ENCODE measurements around the gene POLRMT. TPM values are rescaled to one million over a fixed set of nuclear protein-coding genes. Genes with fewer than 3 reads are reported as not detected.

Gene POLRMT
- total RNA-seq, 4 donors from 2014 or later, result 22.1 to 39.5 (median 28.1) TPM

GRCh38 chr19:679418-680286 is 46.3 kb upstream of the POLRMT start:
- TF ChIP-seq POLR2A (IDR thresholded peaks at IDR 0.05) (no peak), EP300 (IDR thresholded peaks at IDR 0.05) (peak; percentile 40), POLR2AphosphoS5 (IDR thresholded peaks at IDR 0.05) (peak; percentile 78)
- TF ChIP-seq, protein P1, sequence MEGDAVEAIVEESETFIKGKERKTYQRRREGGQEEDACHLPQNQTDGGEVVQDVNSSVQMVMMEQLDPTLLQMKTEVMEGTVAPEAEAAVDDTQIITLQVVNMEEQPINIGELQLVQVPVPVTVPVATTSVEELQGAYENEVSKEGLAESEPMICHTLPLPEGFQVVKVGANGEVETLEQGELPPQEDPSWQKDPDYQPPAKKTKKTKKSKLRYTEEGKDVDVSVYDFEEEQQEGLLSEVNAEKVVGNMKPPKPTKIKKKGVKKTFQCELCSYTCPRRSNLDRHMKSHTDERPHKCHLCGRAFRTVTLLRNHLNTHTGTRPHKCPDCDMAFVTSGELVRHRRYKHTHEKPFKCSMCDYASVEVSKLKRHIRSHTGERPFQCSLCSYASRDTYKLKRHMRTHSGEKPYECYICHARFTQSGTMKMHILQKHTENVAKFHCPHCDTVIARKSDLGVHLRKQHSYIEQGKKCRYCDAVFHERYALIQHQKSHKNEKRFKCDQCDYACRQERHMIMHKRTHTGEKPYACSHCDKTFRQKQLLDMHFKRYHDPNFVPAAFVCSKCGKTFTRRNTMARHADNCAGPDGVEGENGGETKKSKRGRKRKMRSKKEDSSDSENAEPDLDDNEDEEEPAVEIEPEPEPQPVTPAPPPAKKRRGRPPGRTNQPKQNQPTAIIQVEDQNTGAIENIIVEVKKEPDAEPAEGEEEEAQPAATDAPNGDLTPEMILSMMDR (IDR thresholded peaks at IDR 0.05), result no peak
- no peaks in the 10 kb centered on the region for H3K9me3 ChIP-seq
- H3K4me1 ChIP-seq, result peaks cover 0 to 65% (median 27%) of the 10 kb centered on the region in 3 donors
- peaks cover 0 to 9% of the 10 kb centered on the region in 2 donors for H3K36me3 ChIP-seq
- peak; percentile 37 for ATAC-seq
- peaks cover 25% of the 10 kb centered on the region for H3K27me3 ChIP-seq
- H3K4me3 ChIP-seq, result peak overlapping the region; percentile 45 to 89
- H3K27ac ChIP-seq, result peak overlapping the region; percentile 40 to 99 (median 98)
- no CpG with 5 or more reads among the region's 69 CpGs for WGBS, 2 donors (ENCODE audit: low coverage in 1 of 2)

DNA sequence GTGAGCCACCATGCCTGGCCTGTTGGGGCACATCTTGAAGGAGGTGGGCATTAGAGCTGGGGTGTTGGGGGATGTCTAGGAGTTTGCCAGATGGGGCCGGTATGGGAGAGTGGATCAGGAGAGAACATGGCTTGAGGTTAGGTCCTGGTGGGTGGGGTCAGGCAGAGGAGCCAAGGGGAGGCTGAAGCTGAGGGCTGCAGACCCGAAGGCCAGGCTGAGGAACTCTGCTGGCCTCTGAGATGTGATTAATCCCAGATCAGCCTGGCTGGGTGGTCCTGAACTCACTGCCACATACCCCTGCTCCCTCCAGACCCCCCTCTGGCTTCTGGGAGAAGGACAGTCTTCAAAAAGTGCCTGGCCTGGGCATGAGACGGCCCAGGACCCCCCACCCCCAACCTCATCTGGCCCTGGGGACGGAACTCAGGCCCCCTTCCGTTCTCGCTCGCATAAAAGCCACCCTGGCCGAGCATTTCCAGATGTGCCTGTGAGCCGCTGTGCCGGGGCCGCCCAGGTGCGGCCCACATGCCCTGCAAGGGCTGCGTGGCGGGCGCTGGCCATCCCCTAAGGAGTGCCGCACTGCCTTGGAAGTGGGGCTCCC is 45.6 kb upstream of the POLRMT start:
- TF ChIP-seq, protein P1 (IDR thresholded peaks at IDR 0.05), result no peak
- no peak for TF ChIP-seq POLR2A (IDR thresholded peaks at IDR 0.05)
- no peak for TF ChIP-seq EP300 (IDR thresholded peaks at IDR 0.05)
- no peak for TF ChIP-seq POLR2AphosphoS5 (IDR thresholded peaks at IDR 0.05)
- peak overlapping the region in 1 of 2 donors; percentile 89 for H3K4me3 ChIP-seq
- no peaks in the 10 kb centered on the region for H3K9me3 ChIP-seq
- WGBS, 2 donors (ENCODE audit: low coverage in 1 of 2), result 17 to 100% methylated on average over 1 of the region's 16 CpGs
- ATAC-seq, result no peak
- H3K36me3 ChIP-seq, result peaks cover 0 to 9% of the 10 kb centered on the region in 2 donors
- H3K4me1 ChIP-seq, result peaks cover 0 to 73% (median 27%) of the 10 kb centered on the region in 3 donors
- peak overlapping the region in 3 of 4 donors; percentile 97 to 99 (median 99) for H3K27ac ChIP-seq
- peaks cover 29% of the 10 kb centered on the region for H3K27me3 ChIP-seq

GRCh38 chr19:677601-678436 is 44.5 kb upstream of the POLRMT start:
- no peak for ATAC-seq
- 61 to 63% methylated on average over 2 to 3 of the region's 22 CpGs for whole genome bisulfite sequencing, 2 donors (ENCODE audit: low coverage in 1 of 2)
- TF ChIP-seq POLR2AphosphoS5 (IDR thresholded peaks at IDR 0.05) (no peak), EP300 (IDR thresholded peaks at IDR 0.05) (no peak), POLR2A (IDR thresholded peaks at IDR 0.05) (no peak)
- TF ChIP-seq, protein P1 (IDR thresholded peaks at IDR 0.05), result no peak
- Histone ChIP-seq H3K4me3 (peak overlapping the region; percentile 46 to 89), H3K36me3 (peaks cover 0 to 9% of the 10 kb centered on the region in 2 donors), H3K4me1 (peaks cover 0 to 84% (median 27%) of the 10 kb centered on the region in 3 donors), H3K27me3 (peaks cover 29% of the 10 kb centered on the region), H3K27ac (peak overlapping the region; percentile 25 to 99 (median 98)), H3K9me3 (no peaks in the 10 kb centered on the region)

GRCh38 chr19:677201-677600 is 43.9 kb upstream of the POLRMT start:
- no peaks in the 10 kb centered on the region for H3K9me3 ChIP-seq
- peaks cover 0 to 90% (median 27%) of the 10 kb centered on the region in 3 donors for H3K4me1 ChIP-seq
- peaks cover 0 to 9% of the 10 kb centered on the region in 2 donors for H3K36me3 ChIP-seq
- peak; percentile 20 for ATAC-seq
- peak overlapping the region; percentile 46 to 89 for H3K4me3 ChIP-seq
- H3K27ac ChIP-seq, result peak overlapping the region; percentile 75 to 99 (median 98)
- H3K27me3 ChIP-seq, result peaks cover 29% of the 10 kb centered on the region
- peak; percentile 86 for TF ChIP-seq POLR2AphosphoS5 (IDR thresholded peaks at IDR 0.05)
- no peak for TF ChIP-seq POLR2A (IDR thresholded peaks at IDR 0.05)
- WGBS, 2 donors (ENCODE audit: low coverage in 1 of 2), result no CpG with 5 or more reads among the region's 15 CpGs
